Measurements from ENCODE around the gene EPGN. TPM values are rescaled to one million over a fixed set of nuclear protein-coding genes. Genes with fewer than 3 reads are reported as not detected.

The EPGN gene
- total RNA-seq, 8 experiments from 2014 or later: 0.11 to 3.0 (median 0.46) TPM; not detected in 4

GRCh38 chr4:74315376-74315775, 7.1 kb downstream of the EPGN start:
- ATAC-seq (replicated peaks in 6 of 8): no peak
- H3K27ac ChIP-seq: no peak overlapping the region
- no peaks in the 10 kb centered on the region for H3K4me1 ChIP-seq (replicated peaks in 1 of 2)
- in situ Hi-C loops (cut with MboI; ENCODE audit: low pct_unique_long_range_greater_than_20kb in 2 of 9, low sequenced_read_pairs in 9 of 9, unreplicated experiment in 9 of 9): loop anchor here in 1 of 9 experiments (25.0 kb wide), 1 partner anchor 128 kb away; no protein-coding TSS in a partner anchor
- H3K4me3 ChIP-seq: no peak overlapping the region
- WGBS, 10 experiments: 20 to 100% (median 82%) methylated on average over 1 to 5 of the region's 5 CpGs; no CpG with 5 or more reads in 4 of the 10 experiments

- Histone ChIP-seq H3K4me3 (no peak overlapping the region), H3K27ac (no peak overlapping the region), H3K4me1 (replicated peaks in 1 of 2) (no peaks in the 10 kb centered on the region)
- 0 to 100% (median 45%) methylated on average over 1 to 2 of the region's 2 CpGs; no CpG with 5 or more reads in 1 of the 10 experiments for WGBS, 10 experiments
- in situ Hi-C loops (cut with MboI; ENCODE audit: low pct_unique_long_range_greater_than_20kb in 2 of 9, low sequenced_read_pairs in 9 of 9, unreplicated experiment in 9 of 9): loop anchor here in 1 of 9 experiments (25.0 kb wide), 1 partner anchor 129 kb away; no protein-coding TSS in a partner anchor
- ATAC-seq (replicated peaks in 6 of 8): peak in 3 of 8 experiments; percentile 76 to 86 (median 85)
Measured at GRCh38 chr4:74316397-74316796, 8.1 kb downstream of the EPGN start.

GRCh38 chr4:74317616-74318246, 9.5 kb downstream of the EPGN start:
- 10 to 100% (median 74%) methylated on average over 1 to 3 of the region's 3 CpGs; no CpG with 5 or more reads in 1 of the 10 experiments for whole genome bisulfite sequencing, 10 experiments
- Histone ChIP-seq H3K4me1 (replicated peaks in 1 of 2) (no peaks in the 10 kb centered on the region), H3K27ac (no peak overlapping the region), H3K4me3 (no peak overlapping the region)
- no peak for ATAC-seq (replicated peaks in 6 of 8)
- in situ Hi-C loops (cut with MboI; ENCODE audit: low pct_unique_long_range_greater_than_20kb in 2 of 9, low sequenced_read_pairs in 9 of 9, unreplicated experiment in 9 of 9): loop anchor here in 1 of 9 experiments (25.0 kb wide), 1 partner anchor 130 kb away; no protein-coding TSS in a partner anchor

- no peak for ATAC-seq (replicated peaks in 6 of 8)
- 38 to 100% (median 88%) methylated on average over 1 to 2 of the region's 2 CpGs for WGBS, 10 experiments
- H3K27ac ChIP-seq: no peak overlapping the region
- in situ Hi-C loops (cut with MboI; ENCODE audit: low pct_unique_long_range_greater_than_20kb in 2 of 9, low sequenced_read_pairs in 9 of 9, unreplicated experiment in 9 of 9): loop anchor here in 1 of 9 experiments (25.0 kb wide), 1 partner anchor 131 kb away; no protein-coding TSS in a partner anchor
- H3K4me1 ChIP-seq (replicated peaks in 1 of 2): no peaks in the 10 kb centered on the region
- no peak overlapping the region for H3K4me3 ChIP-seq
Measured at GRCh38 chr4:74318276-74318675, 10.0 kb downstream of the EPGN start.

GRCh38 chr4:74319470-74319869, 11.2 kb downstream of the EPGN start:
- Histone ChIP-seq H3K27ac (no peak overlapping the region), H3K4me3 (no peak overlapping the region), H3K4me1 (replicated peaks in 1 of 2) (no peaks in the 10 kb centered on the region)
- in situ Hi-C loops (cut with MboI; ENCODE audit: low pct_unique_long_range_greater_than_20kb in 2 of 9, low sequenced_read_pairs in 9 of 9, unreplicated experiment in 9 of 9): loop anchor here in 1 of 9 experiments (25.0 kb wide), 1 partner anchor 132 kb away; no protein-coding TSS in a partner anchor
- WGBS, 10 experiments: 20 to 94% (median 71%) methylated on average over 1 to 6 of the region's 6 CpGs; no CpG with 5 or more reads in 3 of the 10 experiments
- ATAC-seq (replicated peaks in 6 of 8): peak in 2 of 8 experiments; percentile 9 to 33

GRCh38 chr4:74320559-74321118, 12.4 kb downstream of the EPGN start:
- WGBS, 10 experiments: 27 to 86% (median 43%) methylated on average over 1 to 4 of the region's 4 CpGs; no CpG with 5 or more reads in 1 of the 10 experiments
- H3K27ac ChIP-seq: no peak overlapping the region
- peak in 5 of 8 experiments; percentile 53 to 87 (median 59) for ATAC-seq (replicated peaks in 6 of 8)
- in situ Hi-C loops (cut with MboI; ENCODE audit: low pct_unique_long_range_greater_than_20kb in 2 of 9, low sequenced_read_pairs in 9 of 9, unreplicated experiment in 9 of 9): loop anchor here in 1 of 9 experiments (25.0 kb wide), 1 partner anchor 133 kb away; no protein-coding TSS in a partner anchor
- H3K4me1 ChIP-seq (replicated peaks in 1 of 2): no peaks in the 10 kb centered on the region
- H3K4me3 ChIP-seq: no peak overlapping the region

GRCh38 chr4:74322301-74322700, 14.0 kb downstream of the EPGN start:
- Histone ChIP-seq H3K4me3 (no peak overlapping the region), H3K27ac (no peak overlapping the region), H3K4me1 (replicated peaks in 1 of 2) (no peaks in the 10 kb centered on the region)
- no peak for ATAC-seq (replicated peaks in 6 of 8)
- WGBS, 10 experiments: 18 to 100% (median 93%) methylated on average over 2 to 3 of the region's 3 CpGs; no CpG with 5 or more reads in 1 of the 10 experiments
- in situ Hi-C loops (cut with MboI; ENCODE audit: low pct_unique_long_range_greater_than_20kb in 2 of 9, low sequenced_read_pairs in 9 of 9, unreplicated experiment in 9 of 9): loop anchor here in 1 of 9 experiments (25.0 kb wide), 1 partner anchor 135 kb away; no protein-coding TSS in a partner anchor

- H3K27ac ChIP-seq: no peak overlapping the region
- in situ Hi-C loops (cut with MboI; ENCODE audit: low pct_unique_long_range_greater_than_20kb in 2 of 9, low sequenced_read_pairs in 9 of 9, unreplicated experiment in 9 of 9): loop anchor here in 1 of 9 experiments (25.0 kb wide), 1 partner anchor 136 kb away; no protein-coding TSS in a partner anchor
- peak in 1 of 8 experiments; percentile 8 for ATAC-seq (replicated peaks in 6 of 8)
- 0 to 87% (median 62%) methylated on average over 1 to 3 of the region's 4 CpGs for WGBS, 10 experiments
- H3K4me1 ChIP-seq (replicated peaks in 1 of 2): no peaks in the 10 kb centered on the region
- no peak overlapping the region for H3K4me3 ChIP-seq
Measured at GRCh38 chr4:74323663-74324062, 15.4 kb downstream of the EPGN start.

GRCh38 chr4:74324262-74324661, 16.0 kb downstream of the EPGN start:
- no peaks in the 10 kb centered on the region for H3K4me1 ChIP-seq (replicated peaks in 1 of 2)
- no peak overlapping the region for H3K27ac ChIP-seq
- no peak for ATAC-seq (replicated peaks in 6 of 8)
- in situ Hi-C loops (cut with MboI; ENCODE audit: low pct_unique_long_range_greater_than_20kb in 2 of 9, low sequenced_read_pairs in 9 of 9, unreplicated experiment in 9 of 9): loop anchor here in 1 of 9 experiments (25.0 kb wide), 1 partner anchor 137 kb away; no protein-coding TSS in a partner anchor
- 43 to 88% (median 59%) methylated on average over 1 to 3 of the region's 3 CpGs; no CpG with 5 or more reads in 3 of the 10 experiments for WGBS, 10 experiments
- H3K4me3 ChIP-seq: no peak overlapping the region

GRCh38 chr4:74325886-74326285, 17.6 kb downstream of the EPGN start:
- Histone ChIP-seq H3K27ac (no peak overlapping the region), H3K4me3 (no peak overlapping the region), H3K4me1 (replicated peaks in 1 of 2) (no peaks in the 10 kb centered on the region)
- 27 to 100% (median 83%) methylated on average over 2 of the region's 2 CpGs for WGBS, 10 experiments
- in situ Hi-C loops (cut with MboI; ENCODE audit: low pct_unique_long_range_greater_than_20kb in 2 of 9, low sequenced_read_pairs in 9 of 9, unreplicated experiment in 9 of 9): loop anchor here in 1 of 9 experiments (25.0 kb wide), 1 partner anchor 336 kb away; no protein-coding TSS in a partner anchor
- no peak for ATAC-seq (replicated peaks in 6 of 8)

- Histone ChIP-seq H3K4me3 (no peak overlapping the region), H3K27ac (no peak overlapping the region), H3K4me1 (replicated peaks in 1 of 2) (no peaks in the 10 kb centered on the region)
- ATAC-seq (replicated peaks in 6 of 8): peak in 1 of 8 experiments; percentile 29
- WGBS, 10 experiments: 3 to 95% (median 68%) methylated on average over 2 to 3 of the region's 3 CpGs
- in situ Hi-C loops (cut with MboI; ENCODE audit: low pct_unique_long_range_greater_than_20kb in 2 of 9, low sequenced_read_pairs in 9 of 9, unreplicated experiment in 9 of 9): loop anchor here in 1 of 9 experiments (25.0 kb wide), 1 partner anchor 335 kb away; no protein-coding TSS in a partner anchor
Measured at GRCh38 chr4:74327762-74328161, 19.5 kb downstream of the EPGN start.

- 50 to 100% (median 87%) methylated on average over 1 of the region's 1 CpG; no CpG with 5 or more reads in 4 of the 10 experiments for WGBS, 10 experiments
- Histone ChIP-seq H3K27ac (no peak overlapping the region), H3K4me3 (no peak overlapping the region), H3K4me1 (replicated peaks in 1 of 2) (no peaks in the 10 kb centered on the region)
- peak in 1 of 8 experiments; percentile 40 for ATAC-seq (replicated peaks in 6 of 8)
- in situ Hi-C loops (cut with MboI; ENCODE audit: low pct_unique_long_range_greater_than_20kb in 2 of 9, low sequenced_read_pairs in 9 of 9, unreplicated experiment in 9 of 9): loop anchor here in 1 of 9 experiments (25.0 kb wide), 1 partner anchor 334 kb away; no protein-coding TSS in a partner anchor
Measured at GRCh38 chr4:74328501-74328900, 20.2 kb downstream of the EPGN start.

GRCh38 chr4:74329307-74329706, 21.0 kb downstream of the EPGN start:
- no peak for ATAC-seq (replicated peaks in 6 of 8)
- Histone ChIP-seq H3K27ac (no peak overlapping the region), H3K4me1 (replicated peaks in 1 of 2) (no peaks in the 10 kb centered on the region), H3K4me3 (no peak overlapping the region)
- in situ Hi-C loops (cut with MboI; ENCODE audit: low pct_unique_long_range_greater_than_20kb in 2 of 9, low sequenced_read_pairs in 9 of 9, unreplicated experiment in 9 of 9): loop anchor here in 1 of 9 experiments (25.0 kb wide), 1 partner anchor 333 kb away; no protein-coding TSS in a partner anchor
